Type B pancreatic cell (in vitro differentiated cells): Measurements from ENCODE around the gene SLFN11. TPM values are rescaled to one million over a fixed set of nuclear protein-coding genes. Genes with fewer than 3 reads are reported as not detected.

Experiments used
- DNase-seq: peaks from one replicate; pipeline ENCODE4 v3.0.0; 2021; ENCODE audit warnings: mixed read lengths; ENCODE audit not compliant: unreplicated experiment; ENCODE audit errors: extremely low spot score
- H3K27ac Mint-ChIP-seq: 2 replicates; pipeline ENCODE4 v1.8.0; 2021; ENCODE audit warnings: mild to moderate bottlenecking, mixed read lengths
- H3K27me3 Mint-ChIP-seq: 2 replicates; pipeline ENCODE4 v1.8.0; 2021; ENCODE audit warnings: mixed read lengths
- H3K36me3 Mint-ChIP-seq: 2 replicates; pipeline ENCODE4 v1.8.0; 2021; ENCODE audit warnings: mixed read lengths
- H3K4me1 Mint-ChIP-seq: one replicate; pipeline ENCODE4 v1.8.0; 2021; ENCODE audit warnings: mixed read lengths; ENCODE audit not compliant: unreplicated experiment
- H3K4me3 Mint-ChIP-seq: 2 replicates; pipeline ENCODE4 v1.8.0; 2021; ENCODE audit warnings: mild to moderate bottlenecking, mixed read lengths
- H3K9me3 Mint-ChIP-seq: 2 replicates; pipeline ENCODE4 v1.8.0; 2021; ENCODE audit warnings: mixed read lengths
- total RNA-seq: library from RNA; stranded (reverse); gene quantifications from 2 replicates; pipeline ENCODE4 v1.2.1, GENCODE V29; 2021; ENCODE audit warnings: low replicate concordance
- TF ChIP-seq, protein P1 (sequence below): fragments of 200-600 bp; sonication (generic); conservative IDR thresholded peaks from 2 replicates; pipeline ENCODE4 v1.5.0; 2021; ENCODE audit warnings: antibody characterized with exemption, mild to moderate bottlenecking

SLFN11 gene
- total RNA-seq, 1 donor from 2014 or later: 19.8 TPM

- Mint-ChIP-seq H3K4me3 (no peak overlapping the region), H3K27me3 (peaks cover 61% of the 10 kb centered on the region), H3K36me3 (peaks cover 3% of the 10 kb centered on the region), H3K9me3 (no peaks in the 10 kb centered on the region), H3K4me1 (peaks cover 5% of the 10 kb centered on the region), H3K27ac (no peak overlapping the region)
- TF ChIP-seq, protein P1, sequence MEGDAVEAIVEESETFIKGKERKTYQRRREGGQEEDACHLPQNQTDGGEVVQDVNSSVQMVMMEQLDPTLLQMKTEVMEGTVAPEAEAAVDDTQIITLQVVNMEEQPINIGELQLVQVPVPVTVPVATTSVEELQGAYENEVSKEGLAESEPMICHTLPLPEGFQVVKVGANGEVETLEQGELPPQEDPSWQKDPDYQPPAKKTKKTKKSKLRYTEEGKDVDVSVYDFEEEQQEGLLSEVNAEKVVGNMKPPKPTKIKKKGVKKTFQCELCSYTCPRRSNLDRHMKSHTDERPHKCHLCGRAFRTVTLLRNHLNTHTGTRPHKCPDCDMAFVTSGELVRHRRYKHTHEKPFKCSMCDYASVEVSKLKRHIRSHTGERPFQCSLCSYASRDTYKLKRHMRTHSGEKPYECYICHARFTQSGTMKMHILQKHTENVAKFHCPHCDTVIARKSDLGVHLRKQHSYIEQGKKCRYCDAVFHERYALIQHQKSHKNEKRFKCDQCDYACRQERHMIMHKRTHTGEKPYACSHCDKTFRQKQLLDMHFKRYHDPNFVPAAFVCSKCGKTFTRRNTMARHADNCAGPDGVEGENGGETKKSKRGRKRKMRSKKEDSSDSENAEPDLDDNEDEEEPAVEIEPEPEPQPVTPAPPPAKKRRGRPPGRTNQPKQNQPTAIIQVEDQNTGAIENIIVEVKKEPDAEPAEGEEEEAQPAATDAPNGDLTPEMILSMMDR: no peak
- no peak for DNase-seq
Measured at GRCh38 chr17:35377706-35378105, 4.3 kb upstream of the SLFN11 start.

- no peak for DNase-seq
- H3K27me3 Mint-ChIP-seq: peaks cover 60% of the 10 kb centered on the region
- TF ChIP-seq, protein P1: no peak
- peaks cover 3% of the 10 kb centered on the region for H3K36me3 Mint-ChIP-seq
- peaks cover under 1% of the 10 kb centered on the region for H3K9me3 Mint-ChIP-seq
- peaks cover 5% of the 10 kb centered on the region for H3K4me1 Mint-ChIP-seq
- H3K27ac Mint-ChIP-seq: no peak overlapping the region
- H3K4me3 Mint-ChIP-seq: no peak overlapping the region
Measured at GRCh38 chr17:35377068-35377467, 3.6 kb upstream of the SLFN11 start.

GRCh38 chr17:35376245-35376644 is 2.8 kb upstream of the SLFN11 start:
- H3K27me3 Mint-ChIP-seq: peaks cover 63% of the 10 kb centered on the region

DNA sequence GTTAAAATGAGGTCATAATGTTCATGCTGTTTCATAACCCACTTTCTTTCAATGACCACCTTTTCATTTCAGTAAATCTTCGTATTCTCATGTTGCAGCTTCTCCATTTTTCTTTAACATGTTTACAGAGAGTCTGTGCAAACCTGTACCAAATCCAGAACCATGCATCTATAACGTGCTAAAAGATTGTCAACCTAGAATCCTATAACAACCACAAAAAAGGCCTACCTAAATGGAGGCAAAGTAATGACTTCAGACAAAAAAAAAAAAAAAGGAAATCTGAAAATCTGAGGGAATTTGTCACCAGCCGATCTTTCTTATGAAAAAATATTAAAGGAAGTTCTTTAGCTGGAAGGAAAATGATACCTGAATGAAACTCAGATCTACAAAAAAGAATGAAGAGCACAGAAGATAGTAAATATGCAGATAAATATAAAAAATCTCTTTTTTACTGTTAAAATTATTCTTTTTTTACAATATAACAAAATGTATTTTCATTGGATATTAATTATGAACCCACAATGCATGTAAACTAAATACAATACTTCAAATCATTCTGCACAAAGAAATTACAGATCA is 1.4 kb upstream of the SLFN11 start:
- Mint-ChIP-seq H3K36me3 (peaks cover 14% of the 10 kb centered on the region), H3K4me3 (peak overlapping the region; percentile 91), H3K27ac (no peak overlapping the region), H3K27me3 (peaks cover 74% of the 10 kb centered on the region), H3K9me3 (peaks cover 10% of the 10 kb centered on the region), H3K4me1 (peaks cover 5% of the 10 kb centered on the region)
- TF ChIP-seq, protein P1: no peak
- no peak for DNase-seq

More at GRCh38 chr17:35376245-35376644, 2.8 kb upstream of the SLFN11 start:
- no peak for DNase-seq
- H3K36me3 Mint-ChIP-seq: peaks cover 6% of the 10 kb centered on the region
- peak overlapping the region; percentile 57 for H3K4me3 Mint-ChIP-seq
- peaks cover 5% of the 10 kb centered on the region for H3K4me1 Mint-ChIP-seq
- peaks cover 8% of the 10 kb centered on the region for H3K9me3 Mint-ChIP-seq
- TF ChIP-seq, protein P1: no peak
- peak overlapping the region; percentile 16 for H3K27ac Mint-ChIP-seq

GRCh38 chr17:35373984-35374765 is 754 bp upstream of the SLFN11 start:
- no peak for DNase-seq
- Mint-ChIP-seq H3K27ac (peak overlapping the region; percentile 92), H3K9me3 (peaks cover 10% of the 10 kb centered on the region), H3K4me1 (peaks cover 5% of the 10 kb centered on the region), H3K27me3 (peaks cover 77% of the 10 kb centered on the region), H3K4me3 (peak overlapping the region; percentile 91), H3K36me3 (peaks cover 19% of the 10 kb centered on the region)
- TF ChIP-seq, protein P1: no peak
